ENCODE results near the gene SENP5.

Gene SENP5

DNA sequence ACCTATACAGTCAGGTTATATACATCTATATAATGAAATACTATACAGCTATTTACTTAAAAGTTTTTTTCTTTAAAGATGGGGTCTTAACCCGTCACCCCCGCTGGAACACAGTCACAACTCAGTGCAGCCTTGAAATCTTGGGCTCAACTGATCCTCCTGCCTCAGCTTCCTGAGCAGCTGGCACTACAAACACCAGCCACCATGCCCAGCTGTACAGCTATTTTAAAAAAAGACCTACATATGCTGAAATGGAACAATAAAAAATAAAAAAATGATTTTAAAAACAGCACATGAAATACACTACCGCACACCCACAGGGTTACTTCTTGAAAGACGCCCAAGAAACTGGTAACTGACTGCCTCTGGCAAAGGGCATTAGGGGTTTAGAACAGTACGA is 70.9 kb downstream of the SENP5 start:
- no peak overlapping the region for H2AFZ ChIP-seq (ENCODE audit: low read depth, low read length, severe bottlenecking)
- H3K36me3 ChIP-seq (ENCODE audit: low read length): peaks cover 43% of the 10 kb centered on the region
- H3K79me2 ChIP-seq (ENCODE audit: insufficient read depth, low read length): peaks cover 56% of the 10 kb centered on the region
- H3K4me3 ChIP-seq (ENCODE audit: insufficient read depth, low read length, poor library complexity, severe bottlenecking): no peak overlapping the region
- peaks cover 2% of the 10 kb centered on the region; the same call in 1 of the 2 replicates for H4K20me1 ChIP-seq (ENCODE audit: low read depth, low read length)
- no peaks in the 10 kb centered on the region for H3K9me3 ChIP-seq (ENCODE audit: insufficient read depth, low read length)
- H3K4me2 ChIP-seq (ENCODE audit: low read depth, low read length, poor library complexity, severe bottlenecking): no peak overlapping the region
- H3K27ac ChIP-seq (ENCODE audit: low read depth, low read length): no peak overlapping the region
- no peaks in the 10 kb centered on the region for H3K9me2 ChIP-seq (replicated peaks; ENCODE audit: insufficient read depth, low read length)
- H3K9ac ChIP-seq (ENCODE audit: low read length): no peak overlapping the region
- peaks cover 36% of the 10 kb centered on the region for H3F3A ChIP-seq (ENCODE audit: insufficient read depth)
- no peaks in the 10 kb centered on the region for H3K27me3 ChIP-seq (ENCODE audit: low read length)
- TF ChIP-seq, protein P1, sequence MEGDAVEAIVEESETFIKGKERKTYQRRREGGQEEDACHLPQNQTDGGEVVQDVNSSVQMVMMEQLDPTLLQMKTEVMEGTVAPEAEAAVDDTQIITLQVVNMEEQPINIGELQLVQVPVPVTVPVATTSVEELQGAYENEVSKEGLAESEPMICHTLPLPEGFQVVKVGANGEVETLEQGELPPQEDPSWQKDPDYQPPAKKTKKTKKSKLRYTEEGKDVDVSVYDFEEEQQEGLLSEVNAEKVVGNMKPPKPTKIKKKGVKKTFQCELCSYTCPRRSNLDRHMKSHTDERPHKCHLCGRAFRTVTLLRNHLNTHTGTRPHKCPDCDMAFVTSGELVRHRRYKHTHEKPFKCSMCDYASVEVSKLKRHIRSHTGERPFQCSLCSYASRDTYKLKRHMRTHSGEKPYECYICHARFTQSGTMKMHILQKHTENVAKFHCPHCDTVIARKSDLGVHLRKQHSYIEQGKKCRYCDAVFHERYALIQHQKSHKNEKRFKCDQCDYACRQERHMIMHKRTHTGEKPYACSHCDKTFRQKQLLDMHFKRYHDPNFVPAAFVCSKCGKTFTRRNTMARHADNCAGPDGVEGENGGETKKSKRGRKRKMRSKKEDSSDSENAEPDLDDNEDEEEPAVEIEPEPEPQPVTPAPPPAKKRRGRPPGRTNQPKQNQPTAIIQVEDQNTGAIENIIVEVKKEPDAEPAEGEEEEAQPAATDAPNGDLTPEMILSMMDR (IDR thresholded peaks at IDR 0.05; ENCODE audit: insufficient read depth, low read length, poor library complexity, severe bottlenecking): no peak
- no peak for TF ChIP-seq EZH2phosphoT487 (conservative IDR thresholded peaks at IDR 0.05; ENCODE audit: low read length)

DNA sequence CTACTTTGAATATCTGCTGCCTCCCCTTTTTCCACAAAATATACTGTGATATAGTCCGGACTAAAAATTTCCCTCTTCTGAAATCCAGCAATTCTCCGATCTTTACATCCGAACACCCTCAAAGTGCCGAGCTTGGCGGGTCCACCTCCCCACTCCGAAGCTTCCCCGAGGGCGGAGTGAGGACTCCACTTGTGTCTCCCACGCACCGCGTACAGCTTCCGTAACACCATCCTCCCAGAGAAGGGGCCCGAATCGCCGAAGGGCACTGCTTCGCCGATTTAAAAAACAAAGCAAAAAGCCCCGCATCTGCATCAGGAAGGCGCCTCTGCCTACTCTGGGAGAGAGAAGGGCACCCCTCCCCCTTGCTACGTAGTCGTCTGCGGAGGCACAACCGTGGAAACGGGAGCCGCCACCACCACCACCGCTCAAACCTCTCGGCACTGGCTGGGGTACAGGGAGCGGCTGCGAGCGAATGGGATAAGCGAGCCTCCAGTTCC is 74.1 kb downstream of the SENP5 start:
- peak overlapping the region; percentile 83 for H2AFZ ChIP-seq (ENCODE audit: low read depth, low read length, severe bottlenecking)
- peaks cover 14% of the 10 kb centered on the region for H3F3A ChIP-seq (ENCODE audit: insufficient read depth)
- H4K20me1 ChIP-seq (ENCODE audit: low read depth, low read length): peaks cover 2% of the 10 kb centered on the region; the same call in 1 of the 2 replicates
- peak overlapping the region; percentile 92 for H3K4me2 ChIP-seq (ENCODE audit: low read depth, low read length, poor library complexity, severe bottlenecking)
- TF ChIP-seq, protein P1 (IDR thresholded peaks at IDR 0.05; ENCODE audit: insufficient read depth, low read length, poor library complexity, severe bottlenecking): no peak
- no peak for TF ChIP-seq EZH2phosphoT487 (conservative IDR thresholded peaks at IDR 0.05; ENCODE audit: low read length)
- H3K36me3 ChIP-seq (ENCODE audit: low read length): peaks cover 19% of the 10 kb centered on the region; the same call in 1 of the 2 replicates
- H3K27me3 ChIP-seq (ENCODE audit: low read length): no peaks in the 10 kb centered on the region
- H3K27ac ChIP-seq (ENCODE audit: low read depth, low read length): peak overlapping the region; percentile 82
- no peaks in the 10 kb centered on the region for H3K9me2 ChIP-seq (replicated peaks; ENCODE audit: insufficient read depth, low read length)
- peak overlapping the region; percentile 94 for H3K4me3 ChIP-seq (ENCODE audit: insufficient read depth, low read length, poor library complexity, severe bottlenecking)
- no peaks in the 10 kb centered on the region for H3K9me3 ChIP-seq (ENCODE audit: insufficient read depth, low read length)
- peaks cover 59% of the 10 kb centered on the region for H3K79me2 ChIP-seq (ENCODE audit: insufficient read depth, low read length)
- H3K9ac ChIP-seq (ENCODE audit: low read length): peak overlapping the region; percentile 99

- H3K9me2 ChIP-seq (replicated peaks; ENCODE audit: insufficient read depth, low read length): no peaks in the 10 kb centered on the region
- H4K20me1 ChIP-seq (ENCODE audit: low read depth, low read length): peaks cover 2% of the 10 kb centered on the region; the same call in 1 of the 2 replicates
- peaks cover 14% of the 10 kb centered on the region for H3F3A ChIP-seq (ENCODE audit: insufficient read depth)
- H2AFZ ChIP-seq (ENCODE audit: low read depth, low read length, severe bottlenecking): peak within 1 kb of the TSS; percentile 83
- no peaks in the 10 kb centered on the region for H3K9me3 ChIP-seq (ENCODE audit: insufficient read depth, low read length)
- H3K36me3 ChIP-seq (ENCODE audit: low read length): peaks cover 15% of the 10 kb centered on the region; the same call in 1 of the 2 replicates
- H3K4me2 ChIP-seq (ENCODE audit: low read depth, low read length, poor library complexity, severe bottlenecking): peak within 1 kb of the TSS; percentile 92
- peaks cover 59% of the 10 kb centered on the region for H3K79me2 ChIP-seq (ENCODE audit: insufficient read depth, low read length)
- peak within 1 kb of the TSS; percentile 99 for H3K9ac ChIP-seq (ENCODE audit: low read length)
- H3K27ac ChIP-seq (ENCODE audit: low read depth, low read length): peak within 1 kb of the TSS; percentile 82
- no peaks in the 10 kb centered on the region for H3K27me3 ChIP-seq (ENCODE audit: low read length)
- TF ChIP-seq, protein P1 (IDR thresholded peaks at IDR 0.05; ENCODE audit: insufficient read depth, low read length, poor library complexity, severe bottlenecking): peak; percentile 55
- no peak for TF ChIP-seq EZH2phosphoT487 (conservative IDR thresholded peaks at IDR 0.05; ENCODE audit: low read length)
- H3K4me3 ChIP-seq (ENCODE audit: insufficient read depth, low read length, poor library complexity, severe bottlenecking): peak within 1 kb of the TSS; percentile 94
Measured at GRCh38 chr3:196942226-196942914, 74.7 kb downstream of the SENP5 start, which contains the start of gene NCBP2. NCBP2 (minus strand) TSS chr3:196942528; CDS start chr3:196942503, 25 bp downstream.

All from SU-DHL-6 (cell line).